A673 (cell line): Measurements from ENCODE around the gene PLA2G4A. TPM values are rescaled to one million over a fixed set of nuclear protein-coding genes. Genes with fewer than 3 reads are reported as not detected.

Experiments
- BruUV-seq: library from RNA; stranded (reverse); fragments of 400-500 nt; replicated peaks from 2 replicates; lab custom pipeline; 2021; lab: Mats Ljungman, UMichigan
- CTCF ChIA-PET: fragments of 300-600 bp; sonication (Branson Sonifier 250); formaldehyde crosslinking; loops from one replicate; lab custom pipeline; 2022; ENCODE audit warnings: antibody characterized with exemption; lab: Charles Lee
- POLR2A ChIA-PET: fragments of 300-600 bp; sonication (Branson Sonifier 250); formaldehyde crosslinking; loops from one replicate; lab custom pipeline; 2022; ENCODE audit warnings: antibody characterized with exemption; ENCODE audit not compliant: low non-redundant PET; lab: Charles Lee
- DNase-seq: peaks from one replicate; pipeline ENCODE4 v3.0.0-alpha.2; 2015; ENCODE audit warnings: low spot score
- H3K27ac ChIP-seq: fragments of 200-600 bp; sonication (generic); 2 replicates; pipeline ENCODE4 v1.5.1; 2016; ENCODE audit warnings: mixed run types, low read depth, mild to moderate bottlenecking, mixed read lengths, antibody characterized with exemption, low read length; ENCODE audit not compliant: poor library complexity, severe bottlenecking
- H3K27me3 ChIP-seq: fragments of 200-600 bp; sonication (generic); replicated peaks from 2 replicates; pipeline ENCODE4 v1.6.1; 2017; ENCODE audit warnings: mixed run types, low read depth, mild to moderate bottlenecking, mixed read lengths, antibody characterized with exemption, low read length; ENCODE audit not compliant: insufficient read depth, poor library complexity
- H3K36me3 ChIP-seq: fragments of 200-600 bp; sonication (generic); 2 replicates; pipeline ENCODE4 v1.6.1; 2016; ENCODE audit warnings: mixed run types, mild to moderate bottlenecking, mixed read lengths, antibody characterized with exemption, low read length; ENCODE audit not compliant: insufficient read depth, poor library complexity, severe bottlenecking
- H3K4me1 ChIP-seq: fragments of 200-600 bp; sonication (generic); 2 replicates; pipeline ENCODE4 v1.6.1; 2017; ENCODE audit warnings: mixed run types, mild to moderate bottlenecking, mixed read lengths, antibody characterized with exemption, low read length; ENCODE audit not compliant: insufficient read depth, poor library complexity, severe bottlenecking
- H3K4me3 ChIP-seq: fragments of 200-600 bp; sonication (generic); 2 replicates; pipeline ENCODE4 v1.5.1; 2016; ENCODE audit warnings: low read depth, mixed run types, mild to moderate bottlenecking, mixed read lengths, low read length; ENCODE audit not compliant: poor library complexity, severe bottlenecking
- H3K9me3 ChIP-seq: fragments of 200-600 bp; sonication (generic); 2 replicates; pipeline ENCODE4 v1.6.1; 2016; ENCODE audit warnings: mixed run types, low read depth, mild to moderate bottlenecking, mixed read lengths, antibody characterized with exemption, low read length; ENCODE audit not compliant: poor library complexity, severe bottlenecking
- CTCF ChIP-seq: fragments of 300-800, 200-600 bp; sonication (generic); conservative IDR thresholded peaks from 2 replicates; pipeline ENCODE4 v1.5.1; 2017; ENCODE audit warnings: low read depth, mild to moderate bottlenecking, antibody characterized with exemption, low read length, moderate library complexity, mixed read lengths
- EZH2 ChIP-seq: fragments of 200-600 bp; sonication (generic); IDR thresholded peaks from 2 replicates; pipeline ENCODE4 v1.6.1; 2017; ENCODE audit warnings: borderline replicate concordance, low read depth, mild to moderate bottlenecking, mixed read lengths, antibody characterized with exemption, low read length; ENCODE audit not compliant: poor library complexity, severe bottlenecking
- intact Hi-C: fragments of 100-400 bp; cut with micrococcal nuclease; formaldehyde crosslinking; loops from one replicate; pipeline ENCODE4 v1.10.0; 2022; ENCODE audit not compliant: unreplicated experiment
- total RNA-seq: library from RNA; stranded (reverse); gene quantifications from 2 replicates; pipeline ENCODE4 v1.2.3, GENCODE V29; 2021

Gene PLA2G4A
- total RNA-seq, 1 experiment from 2014 or later, result 34.4 TPM

DNA sequence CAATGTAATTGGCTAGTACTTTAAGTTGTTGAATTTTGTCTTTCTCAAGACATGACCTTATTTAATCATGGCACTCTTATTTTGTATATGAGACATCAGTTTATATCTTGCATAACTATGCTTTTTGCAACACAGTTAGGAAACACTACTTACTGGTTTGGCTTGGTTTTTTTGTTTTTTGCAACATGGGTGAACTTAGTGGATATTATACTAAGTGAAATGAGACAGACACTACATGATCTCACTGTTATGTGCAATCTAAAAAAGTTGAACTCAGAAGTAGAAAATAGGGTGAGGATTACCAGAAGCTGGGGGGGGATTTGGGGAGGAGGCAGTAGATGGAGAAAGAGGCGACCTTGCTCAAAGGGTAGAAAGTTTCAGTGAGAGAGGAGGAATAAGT, 132.1 kb downstream of the PLA2G4A start:
- no peaks in the 10 kb centered on the region for H3K36me3 ChIP-seq
- BruUV-seq, result no TSS peak
- no peak for DNase-seq
- intact Hi-C loops, result no loop called here
- peaks cover 22% of the 10 kb centered on the region for H3K4me1 ChIP-seq
- H3K27me3 ChIP-seq, result no peaks in the 10 kb centered on the region
- H3K4me3 ChIP-seq, result no peak overlapping the region
- no peaks in the 10 kb centered on the region for H3K9me3 ChIP-seq
- ChIA-PET POLR2A (no interaction called here), CTCF (no interaction called here)
- H3K27ac ChIP-seq, result no peak overlapping the region
- TF ChIP-seq CTCF (no peak), EZH2 (no peak)

- CTCF ChIA-PET, result no interaction called here
- no TSS peak for BruUV-seq
- Histone ChIP-seq H3K9me3 (peaks cover 7% of the 10 kb centered on the region), H3K36me3 (no peaks in the 10 kb centered on the region), H3K4me1 (peaks cover 4% of the 10 kb centered on the region), H3K4me3 (no peak overlapping the region), H3K27me3 (no peaks in the 10 kb centered on the region), H3K27ac (no peak overlapping the region)
- no peak for DNase-seq
- TF ChIP-seq CTCF (no peak), EZH2 (no peak)
- POLR2A ChIA-PET, result no interaction called here
- intact Hi-C loops, result no loop called here
Measured at GRCh38 chr1:186965847-186966246, 137.1 kb downstream of the PLA2G4A start.

DNA sequence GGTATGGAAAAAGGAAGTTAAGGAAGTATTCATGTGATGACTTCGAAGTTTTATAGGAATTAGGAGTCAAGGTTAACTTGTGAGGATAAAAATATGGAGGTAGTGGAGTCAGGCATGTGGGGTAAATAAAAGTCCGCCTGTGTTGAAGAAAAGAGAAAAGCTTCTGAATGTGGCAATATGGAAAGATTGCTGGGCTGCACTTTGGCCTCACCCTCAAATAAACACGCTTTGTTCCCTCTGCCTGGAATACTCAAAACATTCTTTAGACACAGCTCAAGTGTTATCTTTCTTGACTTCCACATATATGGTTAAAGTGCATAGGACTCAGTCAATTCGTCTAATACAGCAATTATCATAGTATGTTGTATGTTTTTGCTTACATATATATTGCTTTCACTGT, 137.7 kb downstream of the PLA2G4A start:
- intact Hi-C loops, result no loop called here
- Histone ChIP-seq H3K9me3 (peaks cover 7% of the 10 kb centered on the region), H3K36me3 (no peaks in the 10 kb centered on the region), H3K4me3 (no peak overlapping the region), H3K27me3 (no peaks in the 10 kb centered on the region), H3K4me1 (no peaks in the 10 kb centered on the region), H3K27ac (no peak overlapping the region)
- ChIA-PET CTCF (no interaction called here), POLR2A (no interaction called here)
- TF ChIP-seq EZH2, result no peak
- TF ChIP-seq CTCF, result no peak
- no peak for DNase-seq
- no TSS peak for BruUV-seq
